Stimulated activated CD8-positive, alpha-beta memory T cell treated with anti-CD3 and anti-CD28 coated beads, Interleukin-7, amount 100 ng/mL, for 24 hours (primary cell): ENCODE results near the gene ZFC3H1.
"Not testable (repeated sequence)": the region's sequence is repeated elsewhere in the genome, so short reads cannot be mapped to it uniquely, and the experiment has no call there.

Experiments
- DNase-seq: peaks from one replicate; pipeline ENCODE4 v3.0.0-alpha.2; 2020; ENCODE audit warnings: low read depth

ZFC3H1 gene

GRCh38 chr12:71576496-71576895 is 87.2 kb downstream of the ZFC3H1 start:
- DNase-seq: no peak

GRCh38 chr12:71569885-71570284 is 93.8 kb downstream of the ZFC3H1 start:
- DNase-seq: not testable (repeated sequence)

- DNase-seq: no peak
Observed at GRCh38 chr12:71567537-71567936, 96.1 kb downstream of the ZFC3H1 start.

- no peak for DNase-seq
Observed at GRCh38 chr12:71566655-71567054, 97.0 kb downstream of the ZFC3H1 start.

- DNase-seq: no peak
Observed at GRCh38 chr12:71565535-71565934, 98.1 kb downstream of the ZFC3H1 start.

- no peak for DNase-seq
Observed at GRCh38 chr12:71562676-71563595, 100.7 kb downstream of the ZFC3H1 start.
